Testis (tissue), 2 donors: ENCODE measurements around the gene NELL2.

Source experiments
- POLR2A ChIP-seq: fragments of 450-650 bp; IDR thresholded peaks from one replicate; pipeline ENCODE4 v1.6.1; 2017; ENCODE audit warnings: antibody characterized with exemption, mild to moderate bottlenecking, moderate library complexity
- TF ChIP-seq, protein P1 (sequence below), 3 experiments: fragments of 450-650 bp in 2 of 3; fragments of 200-600 bp in 1 of 3; sonication (generic) in 1 of 3; IDR thresholded peaks; one replicate each; pipeline ENCODE4 v1.5.1; 2016 to 2019; ENCODE audit warnings: antibody characterized with exemption in 3 of 3, mild to moderate bottlenecking in 2 of 3, moderate library complexity in 1 of 3

DNA sequence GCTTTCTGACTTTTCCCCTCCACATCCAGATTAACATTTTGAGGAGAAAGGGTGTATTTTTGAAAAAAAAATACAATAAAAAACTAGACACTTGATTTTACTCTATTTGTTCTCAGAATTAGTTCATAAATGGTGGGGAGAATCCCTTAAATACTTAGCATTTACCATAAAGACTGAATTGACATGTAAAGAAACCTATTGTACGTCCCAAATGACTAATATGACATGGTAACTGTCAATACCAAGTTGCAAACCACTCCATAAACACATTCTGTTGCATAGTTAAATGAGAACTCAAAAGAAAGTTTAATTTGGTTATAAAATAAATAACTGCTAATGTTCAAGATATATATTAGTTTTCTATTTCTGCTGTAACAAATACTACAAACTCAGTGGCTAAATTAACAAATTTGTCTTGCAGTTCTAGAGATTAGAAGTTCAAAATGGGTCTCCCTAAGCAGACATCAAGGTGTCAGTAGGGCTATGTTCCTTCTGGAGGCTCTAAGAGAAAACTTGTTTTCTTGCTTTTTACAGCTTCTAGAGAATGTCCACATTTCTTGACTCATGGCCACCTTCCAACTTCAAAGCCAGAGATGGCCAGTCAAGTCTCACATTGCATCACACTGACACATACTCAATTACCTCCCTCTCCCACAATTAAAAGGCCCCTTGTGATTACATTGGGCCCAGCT is 16.0 kb downstream of the NELL2 start:
- TF ChIP-seq, protein P1, sequence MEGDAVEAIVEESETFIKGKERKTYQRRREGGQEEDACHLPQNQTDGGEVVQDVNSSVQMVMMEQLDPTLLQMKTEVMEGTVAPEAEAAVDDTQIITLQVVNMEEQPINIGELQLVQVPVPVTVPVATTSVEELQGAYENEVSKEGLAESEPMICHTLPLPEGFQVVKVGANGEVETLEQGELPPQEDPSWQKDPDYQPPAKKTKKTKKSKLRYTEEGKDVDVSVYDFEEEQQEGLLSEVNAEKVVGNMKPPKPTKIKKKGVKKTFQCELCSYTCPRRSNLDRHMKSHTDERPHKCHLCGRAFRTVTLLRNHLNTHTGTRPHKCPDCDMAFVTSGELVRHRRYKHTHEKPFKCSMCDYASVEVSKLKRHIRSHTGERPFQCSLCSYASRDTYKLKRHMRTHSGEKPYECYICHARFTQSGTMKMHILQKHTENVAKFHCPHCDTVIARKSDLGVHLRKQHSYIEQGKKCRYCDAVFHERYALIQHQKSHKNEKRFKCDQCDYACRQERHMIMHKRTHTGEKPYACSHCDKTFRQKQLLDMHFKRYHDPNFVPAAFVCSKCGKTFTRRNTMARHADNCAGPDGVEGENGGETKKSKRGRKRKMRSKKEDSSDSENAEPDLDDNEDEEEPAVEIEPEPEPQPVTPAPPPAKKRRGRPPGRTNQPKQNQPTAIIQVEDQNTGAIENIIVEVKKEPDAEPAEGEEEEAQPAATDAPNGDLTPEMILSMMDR (IDR thresholded peaks at IDR 0.05), result no peak
- no peak for TF ChIP-seq POLR2A
